Measurements from ENCODE around the gene PLCG1. TPM values are rescaled to one million over a fixed set of nuclear protein-coding genes. Genes with fewer than 3 reads are reported as not detected.

Gene PLCG1
- total and polyA plus RNA-seq, 4 donors, result 2.0 to 30.4 (median 16.1) TPM

- H3K4me3 ChIP-seq (ENCODE audit: low read depth in 1 of 3, low read length in 3 of 3), result no peak overlapping the region
- H3K27me3 ChIP-seq (ENCODE audit: control insufficient read depth in 4 of 4, insufficient read depth in 4 of 4, low read length in 3 of 4), result no peaks in the 10 kb centered on the region
- H3K36me3 ChIP-seq (ENCODE audit: control insufficient read depth in 4 of 4, insufficient read depth in 3 of 4, low read depth in 1 of 4, low read length in 3 of 4), result peaks cover 12 to 29% (median 20%) of the 10 kb centered on the region in 4 donors
- no peaks in the 10 kb centered on the region for H3K4me1 ChIP-seq (ENCODE audit: control insufficient read depth in 4 of 4, insufficient read depth in 4 of 4, low read length in 3 of 4)
- no peak overlapping the region for H3K27ac ChIP-seq (ENCODE audit: low read depth in 1 of 2, low read length in 2 of 2)
- DNase-seq (ENCODE audit: low spot score), result no peak
- WGBS, result 97% methylated on average over 11 of the region's 11 CpGs
- no peaks in the 10 kb centered on the region for H3K9me3 ChIP-seq (ENCODE audit: control insufficient read depth in 4 of 4, low read length in 3 of 4)
- no peak overlapping the region for H3K9ac ChIP-seq (ENCODE audit: low read depth in 1 of 2, low read length in 2 of 2)
- TF ChIP-seq ATF3 (IDR thresholded peaks at IDR 0.05) (no peak), REST (IDR thresholded peaks at IDR 0.05) (no peak), NR2F2 (IDR thresholded peaks at IDR 0.05) (no peak), FOXA1 (IDR thresholded peaks at IDR 0.05) (no peak), HNF4G (IDR thresholded peaks at IDR 0.05) (no peak), CTCF (IDR thresholded peaks at IDR 0.05; ENCODE audit: low read depth, low read length, missing input control) (no peak), YY1 (IDR thresholded peaks at IDR 0.05) (no peak), GABPA (IDR thresholded peaks at IDR 0.05 in 1 of 2, conservative IDR thresholded peaks at IDR 0.05 in 1 of 2) (no peak), HNF4A (conservative IDR thresholded peaks at IDR 0.05) (no peak), JUND (IDR thresholded peaks at IDR 0.05) (no peak)
These were observed 68.0 kb downstream of the PLCG1 start for GRCh38 chr20:41205313-41205712.

GRCh38 chr20:41213150-41213820, 75.9 kb downstream of the PLCG1 start:
- Histone ChIP-seq H3K27me3 (ENCODE audit: control insufficient read depth in 4 of 4, insufficient read depth in 4 of 4, low read length in 3 of 4) (no peaks in the 10 kb centered on the region), H3K36me3 (ENCODE audit: control insufficient read depth in 4 of 4, insufficient read depth in 3 of 4, low read depth in 1 of 4, low read length in 3 of 4) (peaks cover 0 to 5% (median 0%) of the 10 kb centered on the region in 4 donors), H3K4me1 (ENCODE audit: control insufficient read depth in 4 of 4, insufficient read depth in 4 of 4, low read length in 3 of 4) (no peaks in the 10 kb centered on the region), H3K9me3 (ENCODE audit: control insufficient read depth in 4 of 4, low read length in 3 of 4) (no peaks in the 10 kb centered on the region), H3K27ac (ENCODE audit: low read depth in 1 of 2, low read length in 2 of 2) (no peak overlapping the region), H3K9ac (ENCODE audit: low read depth in 1 of 2, low read length in 2 of 2) (no peak overlapping the region), H3K4me3 (ENCODE audit: low read depth in 1 of 3, low read length in 3 of 3) (no peak overlapping the region)
- 85% methylated on average over 1 of the region's 1 CpG for WGBS
- no peak for TF ChIP-seq HNF4A (conservative IDR thresholded peaks at IDR 0.05)
- TF ChIP-seq JUND (IDR thresholded peaks at IDR 0.05), result peak in 1 of 2 donors; percentile 14
- TF ChIP-seq HNF4G (IDR thresholded peaks at IDR 0.05), result no peak
- TF ChIP-seq RAD21 (IDR thresholded peaks at IDR 0.05), result no peak
- TF ChIP-seq ZBTB33 (IDR thresholded peaks at IDR 0.05), result no peak
- no peak for TF ChIP-seq FOXA2 (IDR thresholded peaks at IDR 0.05)
- TF ChIP-seq NR2F2 (IDR thresholded peaks at IDR 0.05), result no peak
- no peak for TF ChIP-seq EGR1 (IDR thresholded peaks at IDR 0.05; ENCODE audit: low read depth in 2 of 2)
- DNase-seq (ENCODE audit: low spot score), result no peak

Measured in liver (tissue), 9 donors.